Measurements from ENCODE around the gene LPP.

LPP gene

GRCh38 chr3:188246905-188247304, 92.9 kb downstream of the LPP start:
- no peak overlapping the region for H3K4me3 ChIP-seq (ENCODE audit: low read depth, low read length)
- no peak for TF ChIP-seq CTCF (IDR thresholded peaks at IDR 0.05; ENCODE audit: low read depth, low read length, missing control alignments)
- in situ Hi-C loops (cut with HindIII; ENCODE audit: low pct_ligation_motif_present, low sequenced_read_pairs): no loop called here
- H3K27me3 ChIP-seq (replicated peaks): no peaks in the 10 kb centered on the region
- peaks cover 2% of the 10 kb centered on the region for H3K36me3 ChIP-seq (replicated peaks)
- H3K27ac ChIP-seq: no peak overlapping the region
- DNase-seq: no peak

- no peak for TF ChIP-seq CTCF (IDR thresholded peaks at IDR 0.05; ENCODE audit: low read depth, low read length, missing control alignments)
- no peak for DNase-seq
Observed at GRCh38 chr3:188248036-188248561, 94.1 kb downstream of the LPP start.

GRCh38 chr3:188253123-188253793, 99.3 kb downstream of the LPP start:
- no peak for DNase-seq
- TF ChIP-seq CTCF (IDR thresholded peaks at IDR 0.05; ENCODE audit: low read depth, low read length, missing control alignments): no peak
- H3K27ac ChIP-seq: no peak overlapping the region
- H3K36me3 ChIP-seq (replicated peaks): no peaks in the 10 kb centered on the region
- H3K27me3 ChIP-seq (replicated peaks): no peaks in the 10 kb centered on the region
- no peak overlapping the region for H3K4me3 ChIP-seq (ENCODE audit: low read depth, low read length)
- in situ Hi-C loops (cut with HindIII; ENCODE audit: low pct_ligation_motif_present, low sequenced_read_pairs): no loop called here

More at GRCh38 chr3:188248036-188248561, 94.1 kb downstream of the LPP start:
- H3K36me3 ChIP-seq (replicated peaks): peaks cover 2% of the 10 kb centered on the region
- in situ Hi-C loops (cut with HindIII; ENCODE audit: low pct_ligation_motif_present, low sequenced_read_pairs): no loop called here
- no peak overlapping the region for H3K4me3 ChIP-seq (ENCODE audit: low read depth, low read length)
- no peaks in the 10 kb centered on the region for H3K27me3 ChIP-seq (replicated peaks)
- no peak overlapping the region for H3K27ac ChIP-seq

GRCh38 chr3:188253800-188254452, 100.0 kb downstream of the LPP start:
- Histone ChIP-seq H3K27ac (no peak overlapping the region), H3K27me3 (replicated peaks) (no peaks in the 10 kb centered on the region), H3K4me3 (ENCODE audit: low read depth, low read length) (no peak overlapping the region), H3K36me3 (replicated peaks) (no peaks in the 10 kb centered on the region)
- in situ Hi-C loops (cut with HindIII; ENCODE audit: low pct_ligation_motif_present, low sequenced_read_pairs): no loop called here
- TF ChIP-seq CTCF (IDR thresholded peaks at IDR 0.05; ENCODE audit: low read depth, low read length, missing control alignments): no peak
- DNase-seq: no peak

- no peaks in the 10 kb centered on the region for H3K36me3 ChIP-seq (replicated peaks)
- no peak overlapping the region for H3K4me3 ChIP-seq (ENCODE audit: low read depth, low read length)
- no peaks in the 10 kb centered on the region for H3K27me3 ChIP-seq (replicated peaks)
- DNase-seq: no peak
- no peak overlapping the region for H3K27ac ChIP-seq
- TF ChIP-seq CTCF (IDR thresholded peaks at IDR 0.05; ENCODE audit: low read depth, low read length, missing control alignments): no peak
- in situ Hi-C loops (cut with HindIII; ENCODE audit: low pct_ligation_motif_present, low sequenced_read_pairs): no loop called here
Observed at GRCh38 chr3:188254520-188255070, 100.6 kb downstream of the LPP start.
